Inflammatory macrophage treated with lipopolysaccharide for 1 hour (primary cell): ENCODE measurements around the gene HECA.
"Not testable (repeated sequence)": the region's sequence is repeated elsewhere in the genome, so short reads cannot be mapped to it uniquely, and the experiment has no call there.

Experiments
- DNase-seq, 2 donors: peaks; one replicate each; pipeline ENCODE4 v3.0.0-alpha.2; 2020 to 2022

Gene HECA, protein sequence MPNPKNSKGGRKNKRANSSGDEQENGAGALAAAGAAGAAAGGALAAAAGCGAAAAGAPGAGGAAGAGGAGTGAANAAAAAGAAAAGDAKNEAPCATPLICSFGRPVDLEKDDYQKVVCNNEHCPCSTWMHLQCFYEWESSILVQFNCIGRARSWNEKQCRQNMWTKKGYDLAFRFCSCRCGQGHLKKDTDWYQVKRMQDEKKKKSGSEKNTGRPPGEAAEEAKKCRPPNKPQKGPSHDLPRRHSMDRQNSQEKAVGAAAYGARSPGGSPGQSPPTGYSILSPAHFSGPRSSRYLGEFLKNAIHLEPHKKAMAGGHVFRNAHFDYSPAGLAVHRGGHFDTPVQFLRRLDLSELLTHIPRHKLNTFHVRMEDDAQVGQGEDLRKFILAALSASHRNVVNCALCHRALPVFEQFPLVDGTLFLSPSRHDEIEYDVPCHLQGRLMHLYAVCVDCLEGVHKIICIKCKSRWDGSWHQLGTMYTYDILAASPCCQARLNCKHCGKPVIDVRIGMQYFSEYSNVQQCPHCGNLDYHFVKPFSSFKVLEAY

DNA sequence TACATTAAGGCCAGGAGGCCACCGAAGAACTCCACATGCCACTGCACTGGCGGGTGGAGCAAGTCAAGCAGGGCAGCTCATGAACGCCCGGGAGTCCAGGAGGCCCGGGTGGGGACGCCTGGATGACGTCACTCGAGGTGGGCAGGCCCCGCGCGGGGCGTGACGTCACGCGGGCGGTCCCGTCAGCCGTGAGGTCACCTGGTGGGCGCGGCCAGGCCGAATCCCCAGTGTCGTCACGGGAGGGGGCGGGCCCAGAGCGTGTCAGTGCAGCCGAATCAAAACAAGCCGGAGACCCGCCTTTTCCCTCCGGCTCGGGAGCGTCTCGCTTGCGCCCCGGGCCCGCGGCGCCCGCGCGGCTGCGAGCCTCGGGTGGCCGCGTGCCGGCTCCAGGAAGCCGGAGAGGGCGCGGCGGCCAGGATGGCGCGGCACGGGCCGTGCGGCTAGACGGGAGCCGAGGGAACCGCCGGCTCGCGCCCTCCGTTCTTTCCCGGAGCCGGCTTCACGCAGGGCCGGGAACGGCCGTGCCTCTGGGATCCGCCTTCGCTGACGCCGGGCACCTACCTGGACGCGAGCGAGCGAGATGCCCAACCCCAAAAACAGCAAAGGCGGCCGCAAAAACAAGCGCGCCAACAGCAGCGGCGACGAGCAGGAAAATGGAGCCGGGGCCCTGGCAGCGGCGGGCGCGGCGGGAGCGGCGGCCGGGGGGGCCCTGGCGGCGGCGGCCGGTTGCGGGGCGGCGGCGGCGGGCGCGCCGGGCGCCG lies at the start of gene HECA:
TSS of gene HECA (plus strand) at position 264 of the 761 bp plus-strand sequence. CDS start at position 581, 317 bp downstream.
- DNase-seq = peak; percentile 91 to 97

GRCh38 chr6:139091826-139092225 lies 43.1 kb upstream of the HECA start:
- no peak for DNase-seq

GRCh38 chr6:139099984-139100383 lies 34.9 kb upstream of the HECA start:
- DNase-seq = no peak

DNA sequence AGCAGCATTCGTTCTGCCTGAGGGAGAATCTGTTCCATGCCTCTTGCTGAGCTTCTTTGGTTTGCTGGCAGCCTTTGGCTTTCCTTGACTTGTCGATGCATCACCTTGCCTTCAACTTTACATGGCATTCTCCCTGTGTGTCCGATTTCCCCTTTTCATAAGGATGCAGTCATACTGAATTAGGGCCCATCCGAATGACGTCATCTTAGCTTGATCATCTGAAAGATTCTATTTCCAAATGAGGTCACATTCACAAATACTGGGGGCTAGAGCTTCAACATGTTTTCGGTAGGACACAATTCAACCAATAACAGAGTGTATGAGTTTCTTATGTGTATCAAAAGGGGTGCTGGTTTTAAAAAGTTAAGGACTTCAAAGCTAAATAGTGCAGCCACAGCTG lies 27.8 kb upstream of the HECA start:
- DNase-seq = no peak

- DNase-seq = no peak
Measured at GRCh38 chr6:139108378-139108777, 26.5 kb upstream of the HECA start.

DNA sequence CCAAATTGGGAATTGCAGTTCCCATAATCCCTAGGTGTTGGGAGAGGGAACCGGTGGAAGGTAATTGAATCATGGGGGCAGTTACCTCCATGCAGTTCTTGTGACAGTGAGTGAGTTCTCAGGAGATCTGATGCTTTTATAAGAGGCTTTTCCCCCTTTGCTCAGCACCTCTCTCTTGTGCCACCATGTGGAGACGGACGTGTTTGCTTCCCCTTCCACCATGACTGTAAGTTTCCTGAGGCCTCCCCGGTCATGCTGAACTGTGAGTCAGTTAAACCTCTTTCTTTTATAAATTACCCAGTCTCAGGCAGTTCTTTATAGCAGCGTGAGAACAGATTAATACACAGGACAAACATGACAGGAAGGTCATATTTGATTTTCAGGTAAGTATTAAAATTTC lies 25.3 kb upstream of the HECA start:
- DNase-seq = no peak

- DNase-seq = peak; percentile 42 to 51
Measured at GRCh38 chr6:139112146-139112545, 22.7 kb upstream of the HECA start.

- no peak for DNase-seq
Measured at GRCh38 chr6:139112561-139112960, 22.3 kb upstream of the HECA start.

GRCh38 chr6:139114746-139115145 lies 20.1 kb upstream of the HECA start:
- no peak for DNase-seq

DNA sequence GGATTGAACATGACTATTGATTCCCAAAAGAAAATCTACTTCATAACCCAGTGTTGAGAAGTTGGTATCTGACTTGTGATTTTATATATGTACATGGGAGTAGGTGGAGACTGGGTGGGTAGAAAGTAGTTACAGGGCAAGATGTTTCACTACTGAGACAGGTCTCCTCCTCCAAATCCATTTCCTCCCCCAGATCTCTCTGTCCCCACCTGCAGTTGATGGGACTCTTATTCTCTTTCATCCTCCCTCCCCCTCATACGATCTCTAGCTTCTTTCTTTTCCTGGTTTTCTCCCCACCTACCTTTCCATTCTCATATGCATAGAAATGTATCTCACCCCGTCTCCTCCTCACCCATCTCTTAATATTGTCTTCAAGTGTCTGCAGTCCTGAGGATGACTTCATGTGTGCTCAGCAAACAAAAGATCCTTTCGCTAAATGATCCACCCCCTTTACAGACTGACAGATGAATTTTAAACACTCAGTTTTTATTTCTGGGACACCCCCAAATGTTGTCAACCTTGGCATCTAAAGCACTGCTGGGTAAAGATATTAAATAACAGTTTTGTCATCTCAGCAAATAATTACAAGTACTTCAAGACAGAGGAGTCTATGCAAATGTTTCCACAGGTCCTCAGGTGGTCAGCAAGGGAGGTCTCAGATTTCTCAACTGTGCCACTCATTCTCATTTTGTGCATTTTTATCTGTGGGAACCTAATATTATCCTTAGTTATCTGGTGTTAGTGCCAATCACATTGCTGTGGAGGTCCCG lies 18.7 kb upstream of the HECA start:
- no peak for DNase-seq

DNA sequence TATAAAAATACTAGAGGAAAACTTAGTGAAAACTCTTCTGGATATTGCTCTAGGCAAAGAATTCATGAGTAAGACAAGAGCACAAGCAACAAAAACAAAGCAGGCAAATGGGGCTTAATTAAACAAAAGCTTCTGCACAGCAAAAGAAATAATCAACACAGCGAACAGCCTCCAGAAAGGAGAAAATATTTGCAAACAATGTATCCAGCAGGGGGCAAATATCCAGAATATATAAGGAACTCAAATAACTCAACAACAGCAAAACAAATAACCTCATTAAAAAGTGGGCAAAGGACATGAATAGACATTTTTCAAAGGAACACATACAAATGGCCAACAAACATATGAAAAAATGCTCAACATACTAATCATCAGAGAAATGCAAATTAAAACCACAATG lies 17.1 kb upstream of the HECA start:
- DNase-seq = peak in 1 of 2 donors; percentile 32

DNA sequence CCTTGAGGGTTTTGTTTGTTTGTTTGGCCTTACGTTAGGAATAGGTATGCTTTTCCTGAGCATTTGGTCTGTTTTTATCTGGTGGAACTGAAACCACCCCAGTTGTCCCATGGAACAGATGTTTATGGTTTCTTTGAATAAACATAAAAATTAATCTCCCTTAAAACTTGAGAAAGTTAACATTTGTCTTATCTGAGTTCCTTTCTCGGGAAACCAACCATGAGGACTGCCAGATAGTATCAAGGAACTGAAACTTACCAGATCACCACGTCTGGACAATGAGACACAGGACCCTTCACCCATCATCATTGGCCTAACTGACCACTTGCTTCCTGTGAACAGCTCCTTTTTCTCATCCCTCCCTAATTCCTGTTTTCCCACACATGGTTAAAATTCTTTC lies 15.3 kb upstream of the HECA start:
- no peak for DNase-seq

- not testable (repeated sequence) for DNase-seq
Measured at GRCh38 chr6:139122823-139123222, 12.1 kb upstream of the HECA start.

GRCh38 chr6:139124887-139125672 lies 9.8 kb upstream of the HECA start:
- DNase-seq = peak; percentile 64 to 66

DNA sequence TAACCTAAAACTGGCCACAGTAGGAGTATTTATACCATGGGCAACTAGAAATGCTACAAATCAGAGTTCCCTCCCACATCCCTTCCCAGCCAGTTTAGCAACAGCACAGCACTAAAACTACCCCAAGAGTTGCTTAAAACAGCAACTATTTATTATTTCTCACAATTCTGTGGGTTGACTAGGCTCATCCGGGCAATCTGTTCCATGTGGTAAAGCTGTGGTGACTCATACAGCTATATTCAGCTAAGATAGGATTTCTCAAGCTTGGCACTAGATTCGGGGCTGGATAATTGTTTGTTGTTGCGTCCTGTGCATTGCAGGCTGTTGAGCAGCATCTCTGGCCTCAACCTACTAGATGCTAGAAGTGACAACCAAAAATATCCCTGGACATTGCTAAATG lies 8.6 kb upstream of the HECA start:
- peak; percentile 89 to 96 for DNase-seq

DNA sequence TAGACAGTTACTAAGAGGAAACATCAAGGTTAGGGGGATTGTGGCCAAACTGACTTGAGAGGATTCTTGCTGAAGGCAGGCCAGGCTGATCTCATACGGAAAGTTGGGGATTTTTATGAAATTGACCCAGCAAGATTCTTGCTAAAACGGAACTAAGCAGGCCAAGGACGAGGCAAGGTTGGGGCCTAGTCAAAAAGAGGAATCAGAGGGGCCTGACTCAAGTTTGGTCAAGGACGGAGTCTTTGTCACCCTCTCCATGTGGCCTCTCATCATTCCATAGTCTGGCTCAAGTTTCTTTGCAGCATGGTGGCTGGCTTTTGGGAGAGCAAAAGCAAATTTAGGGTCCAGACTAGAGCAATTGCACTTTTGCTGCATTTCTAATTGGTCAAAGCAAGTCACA lies 7.9 kb upstream of the HECA start:
- DNase-seq = peak; percentile 59 to 73

GRCh38 chr6:139129284-139129683 lies 5.6 kb upstream of the HECA start:
- no peak for DNase-seq

DNA sequence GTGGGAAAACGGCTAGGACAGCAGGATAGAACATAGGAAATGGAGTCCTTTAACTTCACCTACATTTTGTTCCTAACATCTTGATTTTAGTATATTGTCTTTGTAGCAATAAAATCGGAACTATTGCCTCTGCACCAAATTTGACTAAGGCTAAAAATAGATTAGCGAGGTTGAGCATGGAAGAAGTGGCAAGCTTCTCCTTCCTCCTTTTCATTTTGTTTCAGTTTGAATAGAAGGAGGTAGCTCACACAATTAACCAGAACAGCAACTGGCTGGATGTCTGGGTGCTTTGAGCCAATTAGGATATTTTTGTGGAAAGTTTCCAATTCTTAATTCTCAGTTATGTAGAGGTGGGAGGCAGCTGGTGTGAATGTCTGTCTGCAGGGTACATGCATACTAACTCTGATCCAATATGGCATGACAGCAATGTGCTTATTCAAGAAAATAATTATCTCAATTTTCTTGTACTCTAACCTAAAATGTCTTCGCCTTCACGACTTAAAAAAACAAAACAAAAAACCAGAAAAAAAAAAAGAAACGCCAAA lies 3.1 kb upstream of the HECA start:
- peak; percentile 46 to 51 for DNase-seq

- no peak for DNase-seq
Measured at GRCh38 chr6:139133262-139134063, 1.4 kb upstream of the HECA start.

GRCh38 chr6:139134064-139134395 lies 850 bp upstream of the HECA start:
- no peak for DNase-seq
